GM21360 (cell line): ENCODE data around the gene IFFO2.

Experiments used
- ATAC-seq: cut with Tn5 transposase; IDR thresholded peaks from one replicate; pipeline ENCODE4 v1.9.1; 2021; ENCODE audit warnings: mild to moderate bottlenecking, moderate library complexity; ENCODE audit not compliant: unreplicated experiment

Gene IFFO2

GRCh38 chr1:18956193-18957135 is at the start of gene IFFO2:
IFFO2 (minus strand) TSS chr1:18956676; CDS start chr1:18956332, 344 bp downstream.
- peak; percentile 62 for ATAC-seq

GRCh38 chr1:19006000-19006399 is 49.5 kb upstream of the IFFO2 start:
- ATAC-seq = no peak

GRCh38 chr1:19003371-19004290 is 47.2 kb upstream of the IFFO2 start:
- no peak for ATAC-seq

- no peak for ATAC-seq
Observed at GRCh38 chr1:19000065-19000464, 43.6 kb upstream of the IFFO2 start.

GRCh38 chr1:18999359-18999758 is 42.9 kb upstream of the IFFO2 start:
- ATAC-seq = no peak

GRCh38 chr1:18998016-18998724 is 41.7 kb upstream of the IFFO2 start:
- ATAC-seq = no peak

- no peak for ATAC-seq
Observed at GRCh38 chr1:18997508-18997907, 41.0 kb upstream of the IFFO2 start.

- ATAC-seq = no peak
Observed at GRCh38 chr1:18996548-18997177, 40.2 kb upstream of the IFFO2 start.

- ATAC-seq = no peak
Observed at GRCh38 chr1:18994381-18994780, 37.9 kb upstream of the IFFO2 start.

- ATAC-seq = no peak
Observed at GRCh38 chr1:18992646-18993045, 36.2 kb upstream of the IFFO2 start.

- ATAC-seq = no peak
Observed at GRCh38 chr1:18991585-18991984, 35.1 kb upstream of the IFFO2 start.

- ATAC-seq = no peak
Observed at GRCh38 chr1:18989896-18990295, 33.4 kb upstream of the IFFO2 start.

GRCh38 chr1:18989176-18989799 is 32.8 kb upstream of the IFFO2 start:
- ATAC-seq = no peak

- ATAC-seq = no peak
Observed at GRCh38 chr1:18981242-18981641, 24.8 kb upstream of the IFFO2 start.

GRCh38 chr1:18978706-18979105 is 22.2 kb upstream of the IFFO2 start:
- no peak for ATAC-seq

GRCh38 chr1:18977428-18977827 is 21.0 kb upstream of the IFFO2 start:
- ATAC-seq = no peak

GRCh38 chr1:18976096-18976495 is 19.6 kb upstream of the IFFO2 start:
- no peak for ATAC-seq

- no peak for ATAC-seq
Observed at GRCh38 chr1:18974606-18975005, 18.1 kb upstream of the IFFO2 start.

GRCh38 chr1:18974005-18974404 is 17.5 kb upstream of the IFFO2 start:
- ATAC-seq = no peak

GRCh38 chr1:18973446-18973955 is 17.0 kb upstream of the IFFO2 start:
- ATAC-seq = no peak
